Choroid plexus epithelial cell (primary cell): ENCODE measurements around the gene MYDGF.

ENCODE experiments used
- DNase-seq: peaks from one replicate; pipeline ENCODE4 v3.0.0-alpha.2; 2010; ENCODE audit warnings: low read depth
- H3K4me3 ChIP-seq: 2 replicates; pipeline ENCODE4 v1.5.1; 2011; ENCODE audit warnings: low read depth, mild to moderate bottlenecking, control low read depth, low read length, moderate library complexity
- CTCF ChIP-seq: conservative IDR thresholded peaks from 2 replicates; pipeline ENCODE4 v1.5.1; 2011; ENCODE audit warnings: low read depth, mild to moderate bottlenecking, control low read depth, inconsistent platforms, low read length, moderate library complexity

The MYDGF gene

DNA sequence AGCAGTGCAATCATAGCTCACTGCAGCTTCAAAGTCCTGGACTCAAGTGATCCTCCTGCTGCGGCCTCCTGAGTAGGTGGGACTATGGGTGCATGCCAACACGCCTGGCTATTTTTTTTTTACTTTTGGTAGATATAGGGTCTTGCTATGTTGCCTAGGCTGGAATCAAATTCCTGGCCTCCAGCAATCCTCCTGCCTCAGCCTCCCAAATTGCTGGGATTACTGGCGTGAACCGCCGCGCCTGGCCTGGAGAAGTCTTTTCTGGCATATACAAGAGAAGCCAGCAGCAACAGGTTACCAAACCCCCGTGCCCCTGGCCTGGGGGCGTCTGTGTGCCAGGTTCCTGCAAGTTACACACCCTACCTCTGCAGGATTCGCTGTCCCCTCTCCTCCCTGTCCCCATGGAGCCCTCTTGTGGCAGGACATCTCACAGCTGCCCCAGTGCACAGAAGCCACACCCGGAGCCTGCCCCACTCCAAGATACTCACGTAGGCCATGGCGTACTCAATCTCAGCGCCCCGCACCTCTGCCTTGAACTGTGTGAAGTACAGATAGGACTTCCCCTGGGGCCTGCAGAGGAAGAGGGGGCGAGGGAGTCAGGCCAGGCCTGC, 9.9 kb downstream of the MYDGF start:
- TF ChIP-seq CTCF = peak; percentile 32
- no peak for DNase-seq
- H3K4me3 ChIP-seq = no peak overlapping the region

DNA sequence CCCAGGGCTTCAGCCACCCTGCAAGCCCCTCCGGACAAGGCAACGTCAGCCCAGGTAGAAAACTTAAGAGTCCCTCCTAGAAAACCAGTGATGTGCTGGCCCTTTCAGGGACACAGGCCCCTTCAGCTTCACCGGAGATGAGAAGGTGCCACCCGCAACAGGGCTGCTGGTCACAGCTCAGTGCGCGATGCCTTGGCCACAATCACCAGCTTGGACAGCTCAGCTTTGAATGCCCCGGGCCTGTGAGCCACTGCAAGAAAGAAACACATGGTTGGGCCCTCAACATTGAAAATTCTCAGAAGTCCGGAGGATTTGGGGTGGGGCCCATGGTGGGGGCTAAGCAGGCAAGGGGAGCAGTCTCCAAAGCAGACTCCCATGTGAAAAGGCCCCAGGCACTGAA, 12.3 kb downstream of the MYDGF start:
- H3K4me3 ChIP-seq = no peak overlapping the region
- no peak for TF ChIP-seq CTCF
- no peak for DNase-seq

GRCh38 chr19:4657262-4657661, 12.9 kb downstream of the MYDGF start:
- TF ChIP-seq CTCF = no peak
- DNase-seq = no peak
- H3K4me3 ChIP-seq = no peak overlapping the region

- TF ChIP-seq CTCF = no peak
- DNase-seq = no peak
- H3K4me3 ChIP-seq = no peak overlapping the region
These were observed 14.0 kb downstream of the MYDGF start for GRCh38 chr19:4656102-4656501.

DNA sequence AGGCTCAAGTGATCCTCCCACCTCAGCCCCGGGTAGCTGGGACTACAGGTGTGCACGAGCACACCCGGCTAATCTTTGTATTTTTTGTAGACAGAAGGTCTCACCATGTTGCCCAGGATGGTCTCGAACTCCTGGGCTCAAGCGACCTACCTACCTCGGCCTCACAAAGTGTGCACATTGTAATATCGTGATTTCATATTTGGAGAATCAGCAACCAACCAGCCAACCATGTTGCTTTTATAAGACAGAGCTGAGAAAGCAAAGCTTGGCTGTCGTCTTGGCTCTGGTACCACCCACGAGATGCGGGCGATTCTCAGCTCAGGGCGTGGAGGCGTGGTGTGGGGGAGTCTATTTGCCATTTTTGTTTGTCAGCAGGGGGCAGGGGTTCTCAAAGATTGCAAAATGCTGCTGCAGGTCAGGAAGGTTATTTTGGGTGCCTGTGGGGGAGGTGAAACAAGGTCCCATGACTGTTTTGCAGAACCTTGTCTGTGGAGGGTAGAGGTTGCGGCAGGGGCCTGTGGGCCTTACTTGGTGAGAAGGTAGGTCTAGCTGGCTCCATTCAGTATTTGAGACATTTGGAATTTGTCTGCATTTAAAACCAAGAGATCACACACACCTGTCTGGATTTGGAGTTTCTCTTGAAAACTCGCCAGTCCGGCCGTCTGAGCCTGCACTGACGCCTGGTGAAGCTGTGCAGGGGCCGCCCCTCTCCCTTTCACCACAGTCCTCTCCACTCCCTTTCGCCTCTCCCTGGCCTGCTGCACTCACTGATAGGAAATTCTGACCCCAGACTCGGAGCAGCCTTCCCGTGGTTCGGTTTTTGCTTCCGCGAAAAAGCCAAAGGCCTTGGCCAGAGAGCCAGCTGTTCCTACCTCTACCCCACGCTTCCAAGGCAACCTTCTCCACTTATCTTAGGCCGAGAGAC, 15.4 kb downstream of the MYDGF start:
- no peak overlapping the region for H3K4me3 ChIP-seq
- no peak for TF ChIP-seq CTCF
- no peak for DNase-seq

DNA sequence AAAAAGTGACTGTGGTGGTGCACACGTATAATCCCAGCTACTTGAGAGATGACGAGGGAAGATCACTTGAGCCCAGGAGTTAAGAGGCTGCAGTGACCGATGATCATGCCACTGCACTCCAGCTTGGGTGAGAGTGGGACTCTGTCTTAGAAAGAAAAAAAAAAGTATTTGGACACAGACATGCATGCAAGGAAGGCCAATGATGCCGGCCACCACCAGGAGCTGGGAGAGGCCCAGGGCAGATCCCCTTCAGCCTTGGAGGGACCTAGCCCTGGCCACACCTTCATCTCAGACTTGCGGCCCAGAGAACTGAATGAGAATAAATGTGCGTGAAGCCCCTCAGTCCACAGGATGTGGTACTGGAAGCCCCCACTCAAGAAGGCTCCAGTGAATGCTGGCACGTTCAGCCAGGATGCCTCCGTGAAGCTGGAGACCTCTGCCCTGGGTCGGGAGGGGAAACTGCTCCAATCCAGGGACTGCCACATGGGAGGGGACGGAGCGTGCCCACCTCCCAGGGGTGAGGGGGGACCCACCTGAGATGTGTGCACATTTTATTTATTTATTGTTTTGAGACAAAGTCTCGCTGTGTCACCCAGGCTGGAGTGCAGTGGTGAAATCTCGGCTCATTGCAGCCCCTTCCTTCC, 16.2 kb downstream of the MYDGF start:
- H3K4me3 ChIP-seq = no peak overlapping the region
- no peak for DNase-seq
- TF ChIP-seq CTCF = no peak
